Fibroblast of lung (primary cell): ENCODE measurements around the gene ZFPL1.

Experiments used
- CTCF ChIP-seq, 2 donors: IDR thresholded peaks in 1 of 2; conservative IDR thresholded peaks in 1 of 2; 1 replicate in 1 of 2; 2 replicates in 1 of 2; pipeline ENCODE4 v1.5.1; 2011 to 2012; ENCODE audit warnings: low read length in 2 of 2, control low read depth in 1 of 2, inconsistent platforms in 1 of 2, low read depth in 1 of 2, mild to moderate bottlenecking in 1 of 2
- EZH2 ChIP-seq: IDR thresholded peaks from 2 replicates; pipeline ENCODE4 v1.5.1; 2012; ENCODE audit warnings: low read length, control low read depth, mild to moderate bottlenecking; ENCODE audit errors: missing control alignments

GRCh38 chr11:65036931-65037330 is 47.1 kb upstream of the ZFPL1 start:
- no peak for TF ChIP-seq CTCF (conservative IDR thresholded peaks at IDR 0.05 in 1 of 2, IDR thresholded peaks at IDR 0.05 in 1 of 2; ENCODE audit: low read depth in 1 of 2, low read length in 2 of 2)
- no peak for TF ChIP-seq EZH2
